Stomach (tissue), 9 donors: ENCODE measurements around the gene WDR7. TPM values are rescaled to one million over a fixed set of nuclear protein-coding genes. Genes with fewer than 3 reads are reported as not detected.

Experiments used
- DNase-seq, 2 donors: peaks; one replicate each; pipeline versions ENCODE4 v3.0.0 to v3.0.0-alpha.2; 2013 to 2019
- H3K27ac ChIP-seq, 5 donors: fragments of 200-600 bp in 4 of 5; sonication (generic) in 4 of 5; one replicate each; pipeline ENCODE4 v1.5.1; 2013 to 2019; ENCODE audit warnings: mild to moderate bottlenecking in 1 of 5, moderate library complexity in 1 of 5
- H3K27me3 ChIP-seq, 3 donors: fragments of 200-600 bp; sonication (generic); one replicate each; pipeline ENCODE4 v1.5.1; 2017 to 2019; ENCODE audit warnings: mixed run types in 1 of 3
- H3K36me3 ChIP-seq, 4 donors: fragments of 200-600 bp; sonication (generic); 1 replicate in 3 of 4; 2 replicates in 1 of 4; pipeline ENCODE4 v1.5.1; 2016 to 2019
- H3K4me1 ChIP-seq, 4 donors: fragments of 200-600 bp; sonication (generic); one replicate each; pipeline ENCODE4 v1.5.1; 2016 to 2019
- H3K4me3 ChIP-seq, 4 donors: fragments of 200-600 bp; sonication (generic) in 3 of 4; one replicate each; pipeline ENCODE4 v1.5.1; 2016 to 2019; ENCODE audit warnings: mild to moderate bottlenecking in 1 of 4
- H3K9me3 ChIP-seq, 4 donors: fragments of 200-600 bp; sonication (generic); one replicate each; pipeline ENCODE4 v1.5.1; 2016 to 2019
- CTCF ChIP-seq, 7 experiments: fragments of 450-650 bp in 4 of 7; fragments of 200-600 bp in 3 of 7; sonication (generic) in 3 of 7; IDR thresholded peaks; one replicate each; pipeline ENCODE4 v1.5.1; 2016 to 2019; ENCODE audit warnings: antibody characterized with exemption in 7 of 7, control low read depth in 2 of 7, mild to moderate bottlenecking in 1 of 7
- EP300 ChIP-seq: sonication (generic); formaldehyde crosslinking; IDR thresholded peaks from one replicate; pipeline ENCODE4 v1.6.1; 2017; ENCODE audit warnings: antibody characterized with exemption
- POLR2A ChIP-seq, 4 donors: fragments of 450-650 bp; IDR thresholded peaks; one replicate each; pipeline ENCODE4 v1.6.1; 2016; ENCODE audit warnings: antibody characterized with exemption in 4 of 4, control low read depth in 2 of 4, mild to moderate bottlenecking in 1 of 4, moderate library complexity in 1 of 4
- POLR2AphosphoS5 ChIP-seq, 3 donors: sonication (generic); formaldehyde crosslinking; IDR thresholded peaks; one replicate each; pipeline ENCODE4 v1.6.1; 2016; ENCODE audit warnings: antibody characterized with exemption in 3 of 3
- WGBS, 5 donors: extraction: QIAGEN DNeasy Blood & Tissue Kit in 3 of 5; methylation state at CpG; one replicate each; pipeline versions ENCODE4 v1.1.5 to v1.1.7; 2013 to 2018; 5-methylcytosine and 5-hydroxymethylcytosine counted together
- intact Hi-C: fragments of 100-400 bp; cut with DNase I; formaldehyde crosslinking; loops from one replicate; pipeline ENCODE4 v1.15.1; 2023; ENCODE audit warnings: low total_unique reads
- polyA plus RNA-seq, 3 donors: library from polyadenylated mRNA; stranded (reverse); fragments of 200-250 nt; gene quantifications; one replicate each; pipeline ENCODE4 v1.2.3, GENCODE V29; 2013
- total RNA-seq, 5 donors: library from RNA; depleted of rRNA; stranded (reverse); fragments of >200 nt; gene quantifications; one replicate each; pipeline versions ENCODE4 v1.1.0 to v1.2.3, GENCODE V29; 2014 to 2016
- donor health status: healthy with polysubstance abuse.
- donor health status: Bipolar disorder and iron deficiency.
- donor health status: healthy.

Gene WDR7
- total and polyA plus RNA-seq, 8 donors = 1.7 to 250 (median 47.2) TPM

- WGBS, 5 donors = 79 to 86% (median 84%) methylated on average over 4 of the region's 4 CpGs
- no peaks in the 10 kb centered on the region for H3K4me1 ChIP-seq
- H3K27ac ChIP-seq = no peak overlapping the region
- no peak for TF ChIP-seq POLR2AphosphoS5 (IDR thresholded peaks at IDR 0.05)
- no peak for TF ChIP-seq EP300
- TF ChIP-seq POLR2A (IDR thresholded peaks at IDR 0.05) = no peak
- TF ChIP-seq CTCF (IDR thresholded peaks at IDR 0.05) = no peak
- H3K36me3 ChIP-seq = no peaks in the 10 kb centered on the region
- DNase-seq = no peak
- H3K27me3 ChIP-seq = no peaks in the 10 kb centered on the region
- no peak overlapping the region for H3K4me3 ChIP-seq
- intact Hi-C loops = no loop called here
- no peaks in the 10 kb centered on the region for H3K9me3 ChIP-seq
These were observed 262.8 kb downstream of the WDR7 start for GRCh38 chr18:56913941-56914340.

GRCh38 chr18:56919190-56919589, 268.0 kb downstream of the WDR7 start:
- Histone ChIP-seq H3K9me3 (no peaks in the 10 kb centered on the region), H3K4me3 (no peak overlapping the region), H3K4me1 (no peaks in the 10 kb centered on the region), H3K27ac (no peak overlapping the region), H3K27me3 (no peaks in the 10 kb centered on the region), H3K36me3 (no peaks in the 10 kb centered on the region)
- no peak for DNase-seq
- 85 to 97% (median 93%) methylated on average over 1 of the region's 1 CpG for WGBS, 5 donors
- TF ChIP-seq CTCF (IDR thresholded peaks at IDR 0.05) = no peak
- TF ChIP-seq POLR2A (IDR thresholded peaks at IDR 0.05) = no peak
- no peak for TF ChIP-seq POLR2AphosphoS5 (IDR thresholded peaks at IDR 0.05)
- intact Hi-C loops = no loop called here

GRCh38 chr18:56921896-56922480, 270.8 kb downstream of the WDR7 start:
- Histone ChIP-seq H3K36me3 (peaks cover 0 to 4% (median 0%) of the 10 kb centered on the region in 4 donors), H3K4me3 (no peak overlapping the region)
- 87 to 94% (median 89%) methylated on average over 1 of the region's 1 CpG for WGBS, 5 donors

GRCh38 chr18:56926734-56927133, 275.6 kb downstream of the WDR7 start:
- Histone ChIP-seq H3K36me3 (peaks cover 0 to 10% (median 3%) of the 10 kb centered on the region in 4 donors), H3K27me3 (no peaks in the 10 kb centered on the region), H3K4me1 (no peaks in the 10 kb centered on the region), H3K9me3 (no peaks in the 10 kb centered on the region), H3K4me3 (no peak overlapping the region), H3K27ac (no peak overlapping the region)
- DNase-seq = peak in 1 of 2 donors; percentile 27
- intact Hi-C loops = no loop called here
- TF ChIP-seq POLR2A (IDR thresholded peaks at IDR 0.05) (no peak), POLR2AphosphoS5 (IDR thresholded peaks at IDR 0.05) (no peak), CTCF (IDR thresholded peaks at IDR 0.05) (no peak), EP300 (no peak)
- WGBS, 5 donors = 81 to 88% (median 83%) methylated on average over 5 of the region's 5 CpGs

More at GRCh38 chr18:56921896-56922480, 270.8 kb downstream of the WDR7 start:
- intact Hi-C loops = no loop called here
- Histone ChIP-seq H3K4me1 (no peaks in the 10 kb centered on the region), H3K9me3 (no peaks in the 10 kb centered on the region), H3K27me3 (no peaks in the 10 kb centered on the region), H3K27ac (no peak overlapping the region)
- DNase-seq = no peak
- TF ChIP-seq POLR2AphosphoS5 (IDR thresholded peaks at IDR 0.05) (no peak), EP300 (no peak)

GRCh38 chr18:56927786-56928185, 276.6 kb downstream of the WDR7 start:
- Histone ChIP-seq H3K27ac (no peak overlapping the region), H3K4me3 (no peak overlapping the region), H3K36me3 (peaks cover 0 to 11% (median 7%) of the 10 kb centered on the region in 4 donors), H3K27me3 (no peaks in the 10 kb centered on the region), H3K4me1 (no peaks in the 10 kb centered on the region), H3K9me3 (no peaks in the 10 kb centered on the region)
- no peak for TF ChIP-seq POLR2A (IDR thresholded peaks at IDR 0.05)
- no peak for TF ChIP-seq EP300
- TF ChIP-seq POLR2AphosphoS5 (IDR thresholded peaks at IDR 0.05) = no peak
- TF ChIP-seq CTCF (IDR thresholded peaks at IDR 0.05) = no peak
- no peak for DNase-seq
- intact Hi-C loops = no loop called here
- 81 to 96% (median 92%) methylated on average over 3 of the region's 3 CpGs for WGBS, 5 donors
